GM19023 (cell line): ENCODE results near the gene L2HGDH.

Experiments
- ATAC-seq: cut with Tn5 transposase; IDR thresholded peaks from one replicate; pipeline ENCODE4 v1.9.1; 2021; ENCODE audit warnings: mild to moderate bottlenecking, moderate library complexity; ENCODE audit not compliant: unreplicated experiment

L2HGDH gene

GRCh38 chr14:50299585-50299984 is 12.4 kb downstream of the L2HGDH start:
- ATAC-seq: no peak

GRCh38 chr14:50290306-50290705 is 21.7 kb downstream of the L2HGDH start:
- ATAC-seq: no peak

- ATAC-seq: no peak
Observed at GRCh38 chr14:50288146-50288545, 23.9 kb downstream of the L2HGDH start.

- ATAC-seq: no peak
Observed at GRCh38 chr14:50285861-50286260, 26.2 kb downstream of the L2HGDH start.

GRCh38 chr14:50272498-50272897 is 39.5 kb downstream of the L2HGDH start:
- ATAC-seq: no peak

GRCh38 chr14:50270932-50271331 is 41.1 kb downstream of the L2HGDH start:
- ATAC-seq: no peak

GRCh38 chr14:50265029-50265428 is 47.0 kb downstream of the L2HGDH start:
- ATAC-seq: no peak

GRCh38 chr14:50263321-50263720 is 48.7 kb downstream of the L2HGDH start:
- ATAC-seq: no peak

- no peak for ATAC-seq
Observed at GRCh38 chr14:50262865-50263264, 49.2 kb downstream of the L2HGDH start.

GRCh38 chr14:50260511-50260910 is 51.5 kb downstream of the L2HGDH start:
- no peak for ATAC-seq

GRCh38 chr14:50260072-50260471 is 52.0 kb downstream of the L2HGDH start:
- ATAC-seq: no peak

GRCh38 chr14:50257732-50258131 is 54.3 kb downstream of the L2HGDH start:
- ATAC-seq: no peak

- ATAC-seq: no peak
Observed at GRCh38 chr14:50254248-50254647, 57.8 kb downstream of the L2HGDH start.

GRCh38 chr14:50249136-50249775 is 62.8 kb downstream of the L2HGDH start:
- no peak for ATAC-seq

GRCh38 chr14:50247245-50247644 is 64.8 kb downstream of the L2HGDH start:
- no peak for ATAC-seq

GRCh38 chr14:50242566-50243310 is 69.3 kb downstream of the L2HGDH start:
- ATAC-seq: no peak

- ATAC-seq: no peak
Observed at GRCh38 chr14:50242096-50242495, 69.9 kb downstream of the L2HGDH start.

- no peak for ATAC-seq
Observed at GRCh38 chr14:50237427-50237826, 74.6 kb downstream of the L2HGDH start.

GRCh38 chr14:50233951-50234250 is 78.1 kb downstream of the L2HGDH start:
- no peak for ATAC-seq

- ATAC-seq: no peak
Observed at GRCh38 chr14:50233166-50233950, 78.7 kb downstream of the L2HGDH start.

- ATAC-seq: no peak
Observed at GRCh38 chr14:50232276-50232642, 79.8 kb downstream of the L2HGDH start.
